GM18508 (cell line): Measurements from ENCODE around the gene ALDH1L1.

Source experiments
- ATAC-seq: cut with Tn5 transposase; IDR thresholded peaks from one replicate; pipeline ENCODE4 v1.9.1; 2021; ENCODE audit warnings: moderate number of reproducible peaks; ENCODE audit not compliant: insufficient read depth, unreplicated experiment

The ALDH1L1 gene

GRCh38 chr3:126155819-126156218 lies 24.6 kb downstream of the ALDH1L1 start:
- no peak for ATAC-seq

- no peak for ATAC-seq
Measured at GRCh38 chr3:126155280-126155640, 25.1 kb downstream of the ALDH1L1 start.

- no peak for ATAC-seq
Measured at GRCh38 chr3:126154391-126155279, 25.8 kb downstream of the ALDH1L1 start.

GRCh38 chr3:126153695-126154360 lies 26.6 kb downstream of the ALDH1L1 start:
- ATAC-seq: no peak

- ATAC-seq: no peak
Measured at GRCh38 chr3:126152901-126153694, 27.3 kb downstream of the ALDH1L1 start.

- ATAC-seq: no peak
Measured at GRCh38 chr3:126152458-126152857, 27.9 kb downstream of the ALDH1L1 start.

- ATAC-seq: no peak
Measured at GRCh38 chr3:126151562-126152302, 28.7 kb downstream of the ALDH1L1 start.

GRCh38 chr3:126149960-126150515 lies 30.3 kb downstream of the ALDH1L1 start:
- no peak for ATAC-seq

- ATAC-seq: no peak
Measured at GRCh38 chr3:126149256-126149902, 31.0 kb downstream of the ALDH1L1 start.

- ATAC-seq: no peak
Measured at GRCh38 chr3:126147932-126148683, 32.3 kb downstream of the ALDH1L1 start.

GRCh38 chr3:126147147-126147931 lies 33.0 kb downstream of the ALDH1L1 start:
- ATAC-seq: no peak

- ATAC-seq: no peak
Measured at GRCh38 chr3:126146525-126147146, 33.8 kb downstream of the ALDH1L1 start.

GRCh38 chr3:126146034-126146433 lies 34.4 kb downstream of the ALDH1L1 start:
- no peak for ATAC-seq

GRCh38 chr3:126142652-126143051 lies 37.7 kb downstream of the ALDH1L1 start:
- no peak for ATAC-seq

GRCh38 chr3:126137490-126138130 lies 42.8 kb downstream of the ALDH1L1 start:
- ATAC-seq: no peak

GRCh38 chr3:126136428-126137220 lies 43.8 kb downstream of the ALDH1L1 start:
- ATAC-seq: no peak
